ENCODE data around the gene METAP2.

The METAP2 gene

GRCh38 chr12:95548539-95549391, 74.8 kb downstream of the METAP2 start:
- TF ChIP-seq POLR2AphosphoS5 (IDR thresholded peaks at IDR 0.05; ENCODE audit: low read depth, low read length) (no peak), TAF1 (IDR thresholded peaks at IDR 0.05; ENCODE audit: borderline replicate concordance, insufficient read depth, low read length) (no peak), REST (IDR thresholded peaks at IDR 0.05; ENCODE audit: insufficient read depth in 1 of 2, low read depth in 2 of 2, low read length in 2 of 2) (no peak), FOXP2 (optimal IDR thresholded peaks at IDR 0.05; ENCODE audit: borderline replicate concordance, extremely low read depth, extremely low read length, insufficient read depth) (no peak)

- TF ChIP-seq TAF1 (IDR thresholded peaks at IDR 0.05; ENCODE audit: borderline replicate concordance, insufficient read depth, low read length) (no peak), REST (IDR thresholded peaks at IDR 0.05; ENCODE audit: insufficient read depth in 1 of 2, low read depth in 2 of 2, low read length in 2 of 2) (no peak), SIN3A (IDR thresholded peaks at IDR 0.05; ENCODE audit: borderline replicate concordance, insufficient read depth, low read length) (no peak), POLR2AphosphoS5 (IDR thresholded peaks at IDR 0.05; ENCODE audit: low read depth, low read length) (no peak), FOXP2 (optimal IDR thresholded peaks at IDR 0.05; ENCODE audit: borderline replicate concordance, extremely low read depth, extremely low read length, insufficient read depth) (no peak)
Measured at GRCh38 chr12:95549392-95550084, 75.6 kb downstream of the METAP2 start.

- no peak for TF ChIP-seq POLR2AphosphoS5 (IDR thresholded peaks at IDR 0.05; ENCODE audit: low read depth, low read length)
- TF ChIP-seq SIN3A (IDR thresholded peaks at IDR 0.05; ENCODE audit: borderline replicate concordance, insufficient read depth, low read length) = no peak
- no peak for TF ChIP-seq FOXP2 (optimal IDR thresholded peaks at IDR 0.05; ENCODE audit: borderline replicate concordance, extremely low read depth, extremely low read length, insufficient read depth)
- no peak for TF ChIP-seq REST (IDR thresholded peaks at IDR 0.05; ENCODE audit: insufficient read depth in 1 of 2, low read depth in 2 of 2, low read length in 2 of 2)
- no peak for TF ChIP-seq TAF1 (IDR thresholded peaks at IDR 0.05; ENCODE audit: borderline replicate concordance, insufficient read depth, low read length)
Measured at GRCh38 chr12:95551305-95551704, 77.4 kb downstream of the METAP2 start, which contains the start of gene USP44. TSS of gene USP44 (minus strand) at chr12:95551476. CDS start at chr12:95534256, 17,220 bp downstream.

GRCh38 chr12:95551913-95552516, 78.1 kb downstream of the METAP2 start:
- TF ChIP-seq REST (IDR thresholded peaks at IDR 0.05; ENCODE audit: insufficient read depth in 1 of 2, low read depth in 2 of 2, low read length in 2 of 2) (no peak), FOXP2 (optimal IDR thresholded peaks at IDR 0.05; ENCODE audit: borderline replicate concordance, extremely low read depth, extremely low read length, insufficient read depth) (no peak), POLR2AphosphoS5 (IDR thresholded peaks at IDR 0.05; ENCODE audit: low read depth, low read length) (no peak), TAF1 (IDR thresholded peaks at IDR 0.05; ENCODE audit: borderline replicate concordance, insufficient read depth, low read length) (no peak), SIN3A (IDR thresholded peaks at IDR 0.05; ENCODE audit: borderline replicate concordance, insufficient read depth, low read length) (no peak)
